HUES48 (cell line): ENCODE data around the gene RDX.

Experiments used
- H3K27ac ChIP-seq: one replicate; pipeline ENCODE4 v1.7.0; 2013; ENCODE audit warnings: low read depth, low read length, inconsistent platforms
- H3K27me3 ChIP-seq: 2 replicates; pipeline ENCODE4 v1.6.1; 2013; ENCODE audit warnings: mild to moderate bottlenecking, low read length; ENCODE audit not compliant: control insufficient read depth, insufficient read depth
- H3K36me3 ChIP-seq: 2 replicates; pipeline ENCODE4 v1.6.1; 2013; ENCODE audit warnings: low read length; ENCODE audit not compliant: control insufficient read depth, insufficient read depth
- H3K4me1 ChIP-seq: 2 replicates; pipeline ENCODE4 v1.6.1; 2013; ENCODE audit warnings: mild to moderate bottlenecking, low read length; ENCODE audit not compliant: control insufficient read depth, insufficient read depth
- H3K4me3 ChIP-seq: 2 replicates; pipeline ENCODE4 v1.5.1; 2013; ENCODE audit warnings: mild to moderate bottlenecking, low read depth, low read length
- H3K9ac ChIP-seq: 2 replicates; pipeline ENCODE4 v1.6.1; 2013; ENCODE audit warnings: mild to moderate bottlenecking, low read depth, low read length, moderate library complexity
- H3K9me3 ChIP-seq: 2 replicates; pipeline ENCODE4 v1.6.1; 2013; ENCODE audit warnings: low read length; ENCODE audit not compliant: control insufficient read depth, insufficient read depth

The RDX gene

GRCh38 chr11:110185599-110185998 lies 110.8 kb downstream of the RDX start:
- Histone ChIP-seq H3K27ac (no peak overlapping the region), H3K4me3 (no peak overlapping the region), H3K36me3 (no peaks in the 10 kb centered on the region), H3K9me3 (no peaks in the 10 kb centered on the region), H3K27me3 (no peaks in the 10 kb centered on the region), H3K9ac (no peak overlapping the region), H3K4me1 (peaks cover 11% of the 10 kb centered on the region)

GRCh38 chr11:110185121-110185591 lies 111.3 kb downstream of the RDX start:
- no peak overlapping the region for H3K27ac ChIP-seq
- H3K9me3 ChIP-seq, result no peaks in the 10 kb centered on the region
- H3K27me3 ChIP-seq, result no peaks in the 10 kb centered on the region
- H3K4me1 ChIP-seq, result peaks cover 11% of the 10 kb centered on the region
- H3K36me3 ChIP-seq, result no peaks in the 10 kb centered on the region
- H3K9ac ChIP-seq, result no peak overlapping the region
- H3K4me3 ChIP-seq, result no peak overlapping the region

- H3K4me3 ChIP-seq, result no peak overlapping the region
- H3K27me3 ChIP-seq, result no peaks in the 10 kb centered on the region
- no peak overlapping the region for H3K9ac ChIP-seq
- no peaks in the 10 kb centered on the region for H3K36me3 ChIP-seq
- no peak overlapping the region for H3K27ac ChIP-seq
- H3K9me3 ChIP-seq, result no peaks in the 10 kb centered on the region
- peaks cover 11% of the 10 kb centered on the region for H3K4me1 ChIP-seq
Measured at GRCh38 chr11:110184456-110184855, 112.0 kb downstream of the RDX start.

- H3K27ac ChIP-seq, result no peak overlapping the region
Measured at GRCh38 chr11:110182886-110183285, 113.5 kb downstream of the RDX start.

GRCh38 chr11:110179064-110179463 lies 117.3 kb downstream of the RDX start:
- H3K4me1 ChIP-seq, result peaks cover 23% of the 10 kb centered on the region
- no peaks in the 10 kb centered on the region for H3K36me3 ChIP-seq
- no peaks in the 10 kb centered on the region for H3K27me3 ChIP-seq
- no peaks in the 10 kb centered on the region for H3K9me3 ChIP-seq
- no peak overlapping the region for H3K9ac ChIP-seq
- no peak overlapping the region for H3K27ac ChIP-seq
- H3K4me3 ChIP-seq, result no peak overlapping the region

More at GRCh38 chr11:110182886-110183285, 113.5 kb downstream of the RDX start:
- Histone ChIP-seq H3K4me1 (peaks cover 11% of the 10 kb centered on the region), H3K9ac (no peak overlapping the region), H3K4me3 (no peak overlapping the region), H3K27me3 (no peaks in the 10 kb centered on the region), H3K36me3 (no peaks in the 10 kb centered on the region), H3K9me3 (no peaks in the 10 kb centered on the region)

- H3K27ac ChIP-seq, result no peak overlapping the region
- no peaks in the 10 kb centered on the region for H3K36me3 ChIP-seq
- H3K27me3 ChIP-seq, result no peaks in the 10 kb centered on the region
- H3K4me3 ChIP-seq, result no peak overlapping the region
- H3K9ac ChIP-seq, result no peak overlapping the region
- no peaks in the 10 kb centered on the region for H3K9me3 ChIP-seq
- peaks cover 38% of the 10 kb centered on the region for H3K4me1 ChIP-seq
Measured at GRCh38 chr11:110177086-110177456, 119.3 kb downstream of the RDX start.

- no peaks in the 10 kb centered on the region for H3K27me3 ChIP-seq
- peaks cover 38% of the 10 kb centered on the region for H3K4me1 ChIP-seq
- H3K36me3 ChIP-seq, result no peaks in the 10 kb centered on the region
- H3K27ac ChIP-seq, result no peak overlapping the region
- H3K4me3 ChIP-seq, result no peak overlapping the region
- no peak overlapping the region for H3K9ac ChIP-seq
- no peaks in the 10 kb centered on the region for H3K9me3 ChIP-seq
Measured at GRCh38 chr11:110176366-110177085, 119.9 kb downstream of the RDX start.

- no peaks in the 10 kb centered on the region for H3K9me3 ChIP-seq
- H3K4me1 ChIP-seq, result peaks cover 44% of the 10 kb centered on the region
- H3K9ac ChIP-seq, result 0 out of 2 replicates have a peak overlapping the region, but pooled peaks have one; percentile 22
- peak overlapping the region; percentile 37 for H3K4me3 ChIP-seq
- no peaks in the 10 kb centered on the region for H3K36me3 ChIP-seq
- peak overlapping the region; percentile 90 for H3K27ac ChIP-seq
- no peaks in the 10 kb centered on the region for H3K27me3 ChIP-seq
Measured at GRCh38 chr11:110174645-110175310, 121.6 kb downstream of the RDX start.

GRCh38 chr11:110173811-110174644 lies 122.4 kb downstream of the RDX start:
- Histone ChIP-seq H3K27ac (peak overlapping the region; percentile 90), H3K9ac (0 out of 2 replicates have a peak overlapping the region, but pooled peaks have one; percentile 22), H3K4me3 (peak overlapping the region; percentile 37), H3K27me3 (no peaks in the 10 kb centered on the region), H3K4me1 (peaks cover 44% of the 10 kb centered on the region), H3K36me3 (no peaks in the 10 kb centered on the region), H3K9me3 (no peaks in the 10 kb centered on the region)

- H3K4me3 ChIP-seq, result no peak overlapping the region
- no peak overlapping the region for H3K9ac ChIP-seq
- H3K36me3 ChIP-seq, result no peaks in the 10 kb centered on the region
- peak overlapping the region; percentile 90 for H3K27ac ChIP-seq
- H3K4me1 ChIP-seq, result peaks cover 44% of the 10 kb centered on the region
- no peaks in the 10 kb centered on the region for H3K27me3 ChIP-seq
- H3K9me3 ChIP-seq, result no peaks in the 10 kb centered on the region
Measured at GRCh38 chr11:110172468-110173065, 123.8 kb downstream of the RDX start.
